Central memory CD8-positive, alpha-beta T cell (primary cell): ENCODE results near the gene FNDC3A.

Experiments
- ATAC-seq: fragments of 150-1000 bp; cut with Tn5 transposase; replicated peaks from 2 replicates; pipeline ENCODE4 v1.10.0; 2022; ENCODE audit warnings: mild to moderate bottlenecking, moderate FRiP score, moderate number of reproducible peaks; ENCODE audit not compliant: poor library complexity, severe bottlenecking; ENCODE audit errors: extremely low read depth
- DNase-seq, 2 donors: peaks; one replicate each; pipeline ENCODE4 v3.0.0; 2021; ENCODE audit warnings: low spot score in 2 of 2
- H3K27ac Mint-ChIP-seq: one replicate; pipeline ENCODE4 v1.8.0; 2022; ENCODE audit warnings: low read depth, mild to moderate bottlenecking, moderate library complexity, mixed read lengths
- H3K27me3 Mint-ChIP-seq: one replicate; pipeline ENCODE4 v1.8.0; 2022; ENCODE audit warnings: mixed read lengths
- H3K36me3 Mint-ChIP-seq: one replicate; pipeline ENCODE4 v1.8.0; 2022; ENCODE audit warnings: mild to moderate bottlenecking, moderate library complexity, mixed read lengths; ENCODE audit not compliant: insufficient read depth
- H3K4me1 Mint-ChIP-seq: one replicate; pipeline ENCODE4 v1.8.0; 2022; ENCODE audit warnings: mixed read lengths
- H3K4me3 Mint-ChIP-seq: one replicate; pipeline ENCODE4 v1.8.0; 2022; ENCODE audit warnings: mild to moderate bottlenecking, moderate library complexity, mixed read lengths
- H3K9me3 Mint-ChIP-seq: one replicate; pipeline ENCODE4 v1.8.0; 2022; ENCODE audit warnings: mixed read lengths

Gene FNDC3A

DNA sequence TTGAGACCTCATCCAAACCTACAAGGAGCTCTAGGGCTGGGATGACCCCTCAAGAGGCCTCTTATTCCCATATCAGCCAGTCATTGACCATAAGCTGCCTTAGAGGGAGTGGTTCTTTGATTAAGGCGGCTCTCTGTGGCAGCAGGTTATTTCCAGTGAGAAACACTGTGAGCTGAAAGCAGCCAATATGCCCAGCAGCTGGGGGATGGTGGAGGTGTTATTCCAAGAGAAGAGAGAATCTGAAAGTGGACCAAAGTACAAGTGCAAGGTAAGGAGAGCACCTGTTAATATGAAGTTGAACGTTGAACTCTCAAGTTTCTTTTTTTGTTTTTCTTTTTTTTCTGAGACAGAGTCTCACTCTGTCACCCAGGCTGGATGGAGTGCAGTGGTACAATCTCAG, 20.2 kb upstream of the FNDC3A start:
- DNase-seq (no peak), ATAC-seq (no peak)
- Mint-ChIP-seq H3K27me3 (no peaks in the 10 kb centered on the region), H3K36me3 (peaks cover 2% of the 10 kb centered on the region), H3K4me3 (no peak overlapping the region), H3K4me1 (no peaks in the 10 kb centered on the region), H3K9me3 (no peaks in the 10 kb centered on the region), H3K27ac (no peak overlapping the region)

GRCh38 chr13:48961379-48961778, 14.3 kb upstream of the FNDC3A start:
- H3K27ac Mint-ChIP-seq = no peak overlapping the region
- DNase-seq (no peak), ATAC-seq (no peak)
- no peaks in the 10 kb centered on the region for H3K9me3 Mint-ChIP-seq
- H3K4me3 Mint-ChIP-seq = no peak overlapping the region
- no peaks in the 10 kb centered on the region for H3K27me3 Mint-ChIP-seq
- H3K36me3 Mint-ChIP-seq = no peaks in the 10 kb centered on the region
- no peaks in the 10 kb centered on the region for H3K4me1 Mint-ChIP-seq

- H3K4me1 Mint-ChIP-seq = no peaks in the 10 kb centered on the region
- H3K36me3 Mint-ChIP-seq = no peaks in the 10 kb centered on the region
- H3K9me3 Mint-ChIP-seq = no peaks in the 10 kb centered on the region
- H3K4me3 Mint-ChIP-seq = no peak overlapping the region
- DNase-seq (no peak), ATAC-seq (no peak)
- H3K27ac Mint-ChIP-seq = no peak overlapping the region
- no peaks in the 10 kb centered on the region for H3K27me3 Mint-ChIP-seq
These were observed 13.4 kb upstream of the FNDC3A start for GRCh38 chr13:48962281-48962680.

DNA sequence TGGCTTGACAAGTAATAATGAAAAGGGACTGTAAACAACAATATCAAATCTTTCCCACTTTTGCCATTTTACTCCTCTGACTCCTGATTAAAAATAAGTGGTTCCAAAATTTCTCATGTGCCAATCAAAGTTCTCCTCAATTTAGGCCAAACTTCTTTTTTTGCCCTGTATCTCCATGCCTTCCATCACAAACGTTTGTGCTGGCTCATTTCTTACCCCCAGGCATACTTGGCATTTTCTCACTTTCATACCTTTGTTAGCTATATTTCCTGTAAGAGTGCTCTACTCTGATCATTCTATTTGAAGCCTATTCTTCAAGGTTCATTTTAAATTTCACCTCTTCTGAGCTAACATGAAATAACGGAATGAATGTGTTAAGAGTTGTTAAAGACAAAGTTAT, 10.0 kb upstream of the FNDC3A start:
- ATAC-seq = no peak
- no peak overlapping the region for H3K4me3 Mint-ChIP-seq
- no peak for DNase-seq
- H3K9me3 Mint-ChIP-seq = no peaks in the 10 kb centered on the region
- no peaks in the 10 kb centered on the region for H3K36me3 Mint-ChIP-seq
- H3K27me3 Mint-ChIP-seq = no peaks in the 10 kb centered on the region
- no peak overlapping the region for H3K27ac Mint-ChIP-seq
- H3K4me1 Mint-ChIP-seq = no peaks in the 10 kb centered on the region

GRCh38 chr13:48969685-48970084, 6.0 kb upstream of the FNDC3A start:
- DNase-seq (no peak), ATAC-seq (no peak)
- peaks cover 4% of the 10 kb centered on the region for H3K4me1 Mint-ChIP-seq
- peaks cover 9% of the 10 kb centered on the region for H3K27me3 Mint-ChIP-seq
- peaks cover 23% of the 10 kb centered on the region for H3K9me3 Mint-ChIP-seq
- H3K36me3 Mint-ChIP-seq = peaks cover 5% of the 10 kb centered on the region
- H3K27ac Mint-ChIP-seq = no peak overlapping the region
- no peak overlapping the region for H3K4me3 Mint-ChIP-seq

DNA sequence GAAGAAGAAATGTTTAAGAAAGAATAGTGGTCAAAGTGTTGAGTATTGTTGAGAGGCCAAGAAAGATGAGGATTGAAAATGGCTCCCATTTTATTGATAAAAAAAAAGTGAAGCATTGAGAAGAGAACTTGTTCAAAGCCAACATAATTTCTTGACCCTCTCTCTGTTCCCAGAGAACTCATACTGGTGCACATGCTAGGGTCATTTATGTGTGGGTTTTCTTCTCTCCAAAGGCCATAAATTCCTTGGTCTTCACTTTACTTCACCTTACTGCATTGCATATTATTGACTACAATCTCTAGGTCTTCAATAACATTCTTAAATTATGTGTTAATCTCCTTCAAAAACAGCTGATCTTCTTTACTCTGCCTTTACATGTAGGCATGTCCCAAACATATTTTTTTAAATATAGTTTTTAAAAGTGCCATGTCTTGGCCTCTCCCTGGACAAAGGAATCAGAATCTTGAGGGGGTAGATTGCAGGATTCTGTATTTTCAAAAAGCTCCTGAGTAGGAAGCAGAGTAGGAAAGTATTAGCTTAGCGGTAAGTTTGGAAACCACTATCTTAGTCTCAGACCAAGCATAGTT, 1.8 kb upstream of the FNDC3A start:
- DNase-seq (no peak), ATAC-seq (no peak)
- Mint-ChIP-seq H3K27me3 (peaks cover 9% of the 10 kb centered on the region), H3K4me1 (peaks cover 25% of the 10 kb centered on the region), H3K27ac (peak overlapping the region; percentile 96), H3K4me3 (peak overlapping the region; percentile 96), H3K9me3 (peaks cover 25% of the 10 kb centered on the region), H3K36me3 (peaks cover 21% of the 10 kb centered on the region)

GRCh38 chr13:48975101-48975855, 434 bp upstream of the FNDC3A start:
- Mint-ChIP-seq H3K27me3 (peaks cover 9% of the 10 kb centered on the region), H3K4me3 (peak overlapping the region; percentile 96), H3K27ac (peak overlapping the region; percentile 96), H3K9me3 (peaks cover 25% of the 10 kb centered on the region), H3K4me1 (peaks cover 36% of the 10 kb centered on the region), H3K36me3 (peaks cover 21% of the 10 kb centered on the region)
- ATAC-seq (peak; percentile 34), DNase-seq (peak; percentile 15 to 22)

DNA sequence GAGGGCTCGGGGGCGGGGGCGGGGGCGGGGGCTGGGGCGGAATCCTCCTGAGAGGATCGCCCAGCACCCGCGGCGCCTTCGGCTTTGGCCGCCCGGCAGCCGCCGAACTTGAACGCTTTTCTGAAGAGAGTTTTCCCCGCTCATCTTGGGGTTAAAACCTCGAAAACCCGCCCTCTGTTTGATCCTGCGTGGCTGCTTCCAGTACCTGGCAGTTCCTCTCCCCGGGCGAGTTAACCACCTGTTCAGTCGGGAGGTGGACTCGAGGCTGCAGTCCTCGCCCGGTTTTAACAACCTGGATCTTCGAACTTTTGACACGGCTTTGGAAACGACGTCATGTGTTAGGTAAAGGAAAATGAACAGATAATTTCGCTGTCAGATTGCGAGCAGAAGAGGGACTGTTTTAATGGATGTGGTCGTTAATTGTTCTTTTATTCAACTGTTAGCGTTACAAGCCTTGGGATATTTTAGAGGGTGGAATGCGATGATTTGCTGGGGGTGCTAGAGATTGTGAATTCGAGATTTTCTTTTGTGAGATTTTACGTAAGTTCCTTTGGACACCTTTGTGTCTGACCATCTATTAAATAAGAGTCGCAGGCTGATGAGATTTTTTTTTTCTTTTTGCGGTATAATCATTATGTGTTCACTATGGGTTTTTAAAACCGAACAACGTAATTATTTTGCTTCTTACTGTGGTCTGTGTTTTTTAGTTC, 1.0 kb downstream of the FNDC3A start:
- H3K27ac Mint-ChIP-seq = peak overlapping the region; percentile 96
- ATAC-seq = no peak
- peaks cover 45% of the 10 kb centered on the region for H3K4me1 Mint-ChIP-seq
- H3K36me3 Mint-ChIP-seq = peaks cover 21% of the 10 kb centered on the region
- H3K27me3 Mint-ChIP-seq = peaks cover 4% of the 10 kb centered on the region
- H3K4me3 Mint-ChIP-seq = peak overlapping the region; percentile 96
- DNase-seq = peak in 1 of 2 donors; percentile 64
- H3K9me3 Mint-ChIP-seq = peaks cover 25% of the 10 kb centered on the region

- Mint-ChIP-seq H3K4me1 (peaks cover 45% of the 10 kb centered on the region), H3K9me3 (peaks cover 25% of the 10 kb centered on the region), H3K27me3 (no peaks in the 10 kb centered on the region), H3K4me3 (peak overlapping the region; percentile 96), H3K27ac (peak overlapping the region; percentile 96), H3K36me3 (peaks cover 21% of the 10 kb centered on the region)
- no peak for DNase-seq
- ATAC-seq = no peak
These were observed 1.5 kb downstream of the FNDC3A start for GRCh38 chr13:48977286-48977625.

DNA sequence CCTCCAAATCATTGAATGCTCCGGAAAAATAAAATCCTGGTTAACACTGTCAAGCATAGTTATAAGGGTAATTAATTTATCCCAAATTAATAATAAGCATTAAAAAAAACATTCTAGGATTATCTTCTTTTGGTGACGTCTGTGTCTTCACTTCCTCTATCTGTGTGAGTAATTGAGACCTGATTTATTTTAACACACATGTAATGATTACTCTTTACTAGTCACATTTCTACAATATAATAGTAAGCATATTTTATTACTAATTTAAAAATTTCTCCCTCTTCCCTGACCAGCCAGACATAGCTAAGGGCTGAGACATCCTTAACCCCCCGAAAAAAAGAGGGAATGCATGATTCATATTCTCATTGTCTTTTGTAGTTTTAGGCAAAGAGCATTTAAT, 2.3 kb downstream of the FNDC3A start:
- Mint-ChIP-seq H3K9me3 (peaks cover 19% of the 10 kb centered on the region), H3K27ac (no peak overlapping the region), H3K4me1 (peaks cover 50% of the 10 kb centered on the region), H3K36me3 (peaks cover 21% of the 10 kb centered on the region), H3K4me3 (peak overlapping the region; percentile 96), H3K27me3 (no peaks in the 10 kb centered on the region)
- ATAC-seq (no peak), DNase-seq (no peak)

GRCh38 chr13:48978942-48979601, 3.4 kb downstream of the FNDC3A start:
- ATAC-seq (no peak), DNase-seq (no peak)
- Mint-ChIP-seq H3K4me1 (peaks cover 55% of the 10 kb centered on the region), H3K9me3 (peaks cover 8% of the 10 kb centered on the region), H3K4me3 (no peak overlapping the region), H3K27ac (peak overlapping the region; percentile 1), H3K36me3 (peaks cover 19% of the 10 kb centered on the region), H3K27me3 (no peaks in the 10 kb centered on the region)

GRCh38 chr13:48979892-48980291, 4.2 kb downstream of the FNDC3A start:
- H3K4me1 Mint-ChIP-seq = peaks cover 49% of the 10 kb centered on the region
- no peak overlapping the region for H3K27ac Mint-ChIP-seq
- ATAC-seq (no peak), DNase-seq (no peak)
- H3K27me3 Mint-ChIP-seq = no peaks in the 10 kb centered on the region
- peaks cover under 1% of the 10 kb centered on the region for H3K9me3 Mint-ChIP-seq
- H3K4me3 Mint-ChIP-seq = no peak overlapping the region
- H3K36me3 Mint-ChIP-seq = peaks cover 14% of the 10 kb centered on the region
